WI38 (cell line): ENCODE measurements around the gene SON.
"Not testable (repeated sequence)": the region's sequence is repeated elsewhere in the genome, so short reads cannot be mapped to it uniquely, and the experiment has no call there.

Experiments used
- H3K4me3 ChIP-seq: 2 replicates; pipeline ENCODE4 v1.5.1; 2011; ENCODE audit warnings: low read depth, mild to moderate bottlenecking, control low read depth, low read length
- CTCF ChIP-seq: IDR thresholded peaks from 2 replicates; pipeline ENCODE4 v1.5.1; 2012; ENCODE audit warnings: low read depth, mild to moderate bottlenecking, control low read depth, low read length

SON gene

GRCh38 chr21:33562389-33562788 lies 19.6 kb downstream of the SON start:
- H3K4me3 ChIP-seq: no peak overlapping the region
- no peak for TF ChIP-seq CTCF

GRCh38 chr21:33566514-33566913 lies 23.7 kb downstream of the SON start:
- H3K4me3 ChIP-seq: no peak overlapping the region
- no peak for TF ChIP-seq CTCF

- no peak for TF ChIP-seq CTCF
- no peak overlapping the region for H3K4me3 ChIP-seq
Observed at GRCh38 chr21:33567914-33568313, 25.1 kb downstream of the SON start.

GRCh38 chr21:33568448-33568847 lies 25.6 kb downstream of the SON start:
- no peak for TF ChIP-seq CTCF
- no peak overlapping the region for H3K4me3 ChIP-seq

GRCh38 chr21:33569991-33570390 lies 27.2 kb downstream of the SON start:
- H3K4me3 ChIP-seq: no peak overlapping the region
- TF ChIP-seq CTCF: no peak

- TF ChIP-seq CTCF: no peak
- no peak overlapping the region for H3K4me3 ChIP-seq
Observed at GRCh38 chr21:33572350-33572749, 29.5 kb downstream of the SON start.

- H3K4me3 ChIP-seq: not testable (repeated sequence)
Observed at GRCh38 chr21:33576741-33577141, 33.9 kb downstream of the SON start.

- TF ChIP-seq CTCF: no peak
Observed at GRCh38 chr21:33578214-33578613, 35.4 kb downstream of the SON start.

More at GRCh38 chr21:33578214-33578613, 35.4 kb downstream of the SON start:
- H3K4me3 ChIP-seq: no peak overlapping the region
